Posterior vena cava (tissue), 2 donors: Measurements from ENCODE around the gene OSR1. TPM values are rescaled to one million over a fixed set of nuclear protein-coding genes. Genes with fewer than 3 reads are reported as not detected.

Experiments used
- DNase-seq: peaks from one replicate; pipeline ENCODE4 v3.0.0-alpha.2; 2020; ENCODE audit warnings: low spot score
- intact Hi-C, 2 donors: fragments of 100-400 bp; cut with DNase I; formaldehyde crosslinking; loops; one replicate each; pipeline versions ENCODE4 v1.14.1 to v1.14.2; 2022 to 2023
- total RNA-seq, 2 donors: library from RNA; stranded (reverse); fragmentation: NEBNext Ultra II Directional; extraction: Animal tissue kit (Norgen Biotek cat#: 25700); gene quantifications; one replicate each; pipeline ENCODE4 v1.2.1, GENCODE V29; 2021
- donor health status: DM: yes; HTN: yes; CAD: no.
- donor health status: DM: yes; HTN: yes; CAD: no.

The OSR1 gene
- total RNA-seq, 2 donors from 2014 or later, result 74.0 to 78.3 TPM

DNA sequence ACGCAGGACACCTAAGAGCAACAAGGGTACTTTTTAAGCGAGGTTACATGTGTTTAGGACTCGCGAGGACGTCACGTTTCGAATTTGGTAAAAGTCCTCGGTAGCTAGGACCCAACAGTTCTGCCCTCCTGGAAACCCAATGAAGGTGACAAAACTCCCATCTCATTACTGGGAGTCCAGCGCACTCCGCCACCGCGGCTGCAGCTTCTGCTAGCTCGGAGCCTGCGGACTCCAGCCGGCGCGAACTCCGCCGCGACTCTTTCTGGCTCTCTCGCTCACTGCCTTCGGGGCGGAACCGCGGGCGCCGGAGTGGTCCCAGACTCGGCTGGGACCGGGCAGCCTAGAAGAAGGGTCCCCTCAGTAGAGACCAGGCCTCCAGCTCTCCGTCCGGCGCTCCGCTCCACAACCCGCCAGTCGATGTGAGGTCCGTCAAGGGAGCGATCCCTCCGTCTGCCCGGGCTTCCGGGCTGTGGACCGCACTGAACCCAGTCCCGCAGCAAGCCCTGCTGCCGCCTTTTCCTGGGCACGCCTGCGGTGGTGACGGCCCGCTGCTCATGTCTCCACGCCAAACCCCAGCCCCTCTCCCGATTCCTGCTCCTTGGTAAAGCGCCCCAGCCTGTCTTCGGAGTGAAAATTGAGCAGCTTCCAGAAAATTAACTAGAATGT is 3.0 kb upstream of the OSR1 start:
- DNase-seq, result peak; percentile 88
- intact Hi-C loops, result loop anchor here (2.0 to 10.0 kb wide), 2 partner anchors 503 to 609 kb away; no protein-coding TSS in a partner anchor

GRCh38 chr2:19360966-19361321 is 2.5 kb upstream of the OSR1 start:
- intact Hi-C loops, result loop anchor here (2.0 to 10.0 kb wide), 2 partner anchors 504 to 608 kb away; no protein-coding TSS in a partner anchor
- no peak for DNase-seq

GRCh38 chr2:19360266-19360965 is 2.0 kb upstream of the OSR1 start:
- no peak for DNase-seq
- intact Hi-C loops, result loop anchor here (2.0 to 10.0 kb wide), 2 partner anchors 504 to 608 kb away; no protein-coding TSS in a partner anchor

GRCh38 chr2:19359456-19359855 is 1.0 kb upstream of the OSR1 start:
- DNase-seq, result no peak
- intact Hi-C loops, result loop anchor here in 1 of 2 donors (5.0 to 10.0 kb wide), 3 partner anchors 375 to 972 kb away; no protein-coding TSS in a partner anchor

DNA sequence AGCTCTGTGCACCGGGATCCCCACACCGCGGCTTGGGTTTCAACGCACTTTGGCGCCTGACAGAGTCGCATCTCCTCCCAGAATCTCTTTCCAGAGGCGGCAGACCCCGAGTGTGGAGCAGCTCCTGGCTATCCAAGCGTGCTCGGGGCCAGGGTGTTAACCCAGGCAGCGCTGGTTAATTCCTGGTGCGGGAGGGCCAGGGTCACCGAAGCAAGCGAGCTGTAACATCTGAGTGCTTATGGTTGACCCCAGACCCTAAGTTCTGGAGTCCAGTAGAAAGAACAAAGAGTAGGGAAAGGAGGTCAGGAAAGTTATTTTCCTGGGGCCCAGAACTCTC is 566 bp upstream of the OSR1 start:
- intact Hi-C loops, result loop anchor here in 1 of 2 donors (5.0 to 10.0 kb wide), 3 partner anchors 374 to 972 kb away; no protein-coding TSS in a partner anchor
- DNase-seq, result no peak

- DNase-seq, result no peak
- intact Hi-C loops, result loop anchor here in 1 of 2 donors (5.0 to 10.0 kb wide), 3 partner anchors 373 to 970 kb away; no protein-coding TSS in a partner anchor
Measured at GRCh38 chr2:19357402-19358241, 801 bp downstream of the OSR1 start.

DNA sequence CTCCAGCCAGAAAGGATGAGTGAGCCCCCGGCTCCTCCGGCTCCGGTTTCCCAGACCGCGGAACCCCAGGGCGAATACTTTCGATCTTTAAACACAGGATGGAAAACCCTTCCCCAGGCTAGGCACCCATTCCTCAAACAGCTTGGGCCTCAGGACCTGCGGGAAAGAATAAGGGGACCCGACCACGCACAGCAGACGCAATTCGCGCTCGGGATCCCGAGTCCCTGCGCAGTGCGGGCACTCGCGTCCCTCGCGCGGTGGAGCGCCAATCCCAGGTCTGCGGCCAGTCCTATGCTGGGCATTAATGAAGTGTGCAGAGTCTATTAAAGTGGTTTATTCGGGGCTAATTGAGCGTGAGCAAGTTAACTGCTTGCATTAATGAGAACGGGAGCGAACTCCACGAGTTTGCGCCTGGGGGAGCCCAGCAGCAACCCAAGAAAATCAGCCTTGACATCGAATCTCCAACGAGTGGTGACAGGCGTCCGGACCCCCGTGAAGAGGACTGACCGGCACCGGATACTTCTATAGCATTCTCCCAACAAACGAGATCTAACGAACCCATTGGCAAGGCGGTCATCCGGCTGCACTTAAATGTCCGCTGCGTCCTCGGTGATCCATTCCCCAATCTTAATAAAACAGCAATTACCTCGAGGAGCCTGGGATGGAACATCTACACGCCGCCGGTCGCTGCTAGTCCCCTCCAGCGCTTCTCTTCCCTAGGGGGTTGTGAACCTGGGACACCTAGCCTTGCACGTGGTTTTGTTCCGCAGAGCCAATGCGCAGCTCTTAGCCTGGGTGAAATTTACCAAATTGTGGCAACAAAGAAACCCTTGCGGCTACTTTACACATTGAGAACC is 1.6 kb downstream of the OSR1 start:
- DNase-seq, result no peak
- intact Hi-C loops, result loop anchor here in 1 of 2 donors (5.0 to 10.0 kb wide), 3 partner anchors 372 to 969 kb away; no protein-coding TSS in a partner anchor

DNA sequence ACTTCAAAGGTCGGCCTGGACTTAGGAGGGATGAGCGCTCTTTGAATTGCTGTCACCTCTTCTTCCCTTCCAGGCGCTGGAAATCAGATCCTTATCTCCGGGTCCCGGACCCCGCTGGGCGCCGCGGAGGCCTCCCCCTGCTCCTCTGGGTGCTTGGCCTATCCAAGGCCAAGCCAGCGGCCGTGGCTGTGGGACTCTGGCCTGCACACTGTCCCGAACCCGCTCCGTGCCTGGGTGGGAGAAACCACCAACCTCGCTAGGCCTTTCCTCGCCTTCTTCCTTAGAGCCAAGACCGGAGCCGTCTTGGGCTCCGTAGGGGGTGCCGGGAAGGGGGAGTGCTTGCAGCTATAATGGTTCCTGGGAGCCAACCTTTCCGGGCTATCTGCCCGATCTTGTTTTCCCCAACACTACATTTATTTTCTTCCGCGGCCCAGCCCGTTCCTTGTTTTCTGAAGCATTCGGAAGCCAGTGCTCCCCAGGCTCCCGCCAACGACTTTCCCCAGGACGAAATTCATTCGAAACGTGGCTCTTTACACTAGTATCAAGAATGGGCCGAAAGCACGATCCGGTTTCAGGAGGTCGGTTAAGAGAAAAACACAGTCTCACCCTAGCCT is 2.4 kb downstream of the OSR1 start:
- intact Hi-C loops, result loop anchor here in 1 of 2 donors (5.0 to 10.0 kb wide), 3 partner anchors 371 to 969 kb away; no protein-coding TSS in a partner anchor
- no peak for DNase-seq

GRCh38 chr2:19355416-19355821 is 3.0 kb downstream of the OSR1 start:
- intact Hi-C loops, result loop anchor here in 1 of 2 donors (5.0 to 10.0 kb wide), 3 partner anchors 371 to 968 kb away; no protein-coding TSS in a partner anchor
- no peak for DNase-seq

DNA sequence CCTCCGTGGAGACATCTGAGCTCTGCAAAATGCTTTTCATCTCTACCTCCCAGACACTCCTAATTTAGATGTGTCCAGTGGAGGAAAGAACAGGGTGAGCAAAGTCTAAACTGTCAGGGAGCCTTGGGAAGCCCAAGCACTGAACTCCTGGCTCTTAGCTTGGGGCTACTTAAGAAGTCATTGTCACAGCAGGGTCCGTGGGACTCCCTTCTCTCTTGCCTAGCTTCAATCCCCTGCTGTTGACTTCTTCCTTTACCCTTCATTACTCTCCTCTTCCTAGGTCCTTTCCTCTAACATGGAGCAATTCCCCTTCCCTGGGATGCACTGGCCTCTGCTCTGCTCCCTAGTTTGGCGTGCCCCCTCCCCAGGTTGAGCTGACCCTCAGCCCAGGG is 3.4 kb downstream of the OSR1 start:
- intact Hi-C loops, result loop anchor here in 1 of 2 donors (5.0 to 10.0 kb wide), 3 partner anchors 370 to 968 kb away; no protein-coding TSS in a partner anchor
- DNase-seq, result no peak

- DNase-seq, result no peak
- intact Hi-C loops, result loop anchor here in 1 of 2 donors (5.0 to 10.0 kb wide), 2 partner anchors 369 to 836 kb away; no protein-coding TSS in a partner anchor
Measured at GRCh38 chr2:19353721-19354050, 4.7 kb downstream of the OSR1 start.

DNA sequence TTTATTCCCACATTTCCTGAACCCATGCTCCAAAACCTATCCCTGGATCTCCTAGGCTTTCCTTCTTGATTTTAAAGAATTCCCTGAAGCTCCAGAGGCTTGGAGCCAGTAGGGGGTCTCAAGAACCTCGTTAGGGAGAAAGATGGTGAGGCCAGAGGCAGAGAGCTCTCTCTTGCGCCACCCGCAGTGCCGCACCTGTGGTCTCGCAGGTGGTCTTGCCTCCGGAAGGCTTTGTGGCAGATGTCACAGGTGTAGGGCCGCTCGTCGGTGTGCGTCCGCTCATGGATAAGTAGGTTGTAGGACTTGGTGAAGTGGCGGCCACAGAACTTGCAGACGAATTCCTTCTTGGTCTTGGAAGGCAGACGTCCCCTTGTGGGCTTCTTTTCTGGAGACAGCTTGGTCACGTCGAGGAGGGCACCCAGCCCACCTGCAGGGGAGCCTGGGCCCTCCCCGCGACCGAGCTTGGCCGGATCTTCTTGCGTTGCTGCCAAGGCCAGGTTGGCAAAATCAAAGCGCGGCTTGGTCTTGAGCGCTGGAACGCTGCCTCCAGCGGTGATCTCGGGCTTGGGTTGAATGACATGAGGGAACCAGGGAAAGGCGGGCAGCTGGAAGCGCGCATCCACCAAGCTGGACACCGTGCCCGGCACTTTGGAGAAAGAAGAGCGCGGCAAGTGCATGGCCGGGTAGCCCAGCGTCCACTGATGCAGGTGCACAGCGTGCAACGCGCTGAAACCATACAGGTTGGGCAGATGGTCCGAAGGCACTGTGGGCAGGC is 5.3 kb downstream of the OSR1 start:
- intact Hi-C loops, result loop anchor here in 1 of 2 donors (5.0 to 10.0 kb wide), 2 partner anchors 368 to 836 kb away; no protein-coding TSS in a partner anchor
- no peak for DNase-seq

- intact Hi-C loops, result loop anchor here in 1 of 2 donors (5.0 to 10.0 kb wide), 2 partner anchors 367 to 835 kb away; no protein-coding TSS in a partner anchor
- DNase-seq, result no peak
Measured at GRCh38 chr2:19351899-19352697, 6.3 kb downstream of the OSR1 start.

DNA sequence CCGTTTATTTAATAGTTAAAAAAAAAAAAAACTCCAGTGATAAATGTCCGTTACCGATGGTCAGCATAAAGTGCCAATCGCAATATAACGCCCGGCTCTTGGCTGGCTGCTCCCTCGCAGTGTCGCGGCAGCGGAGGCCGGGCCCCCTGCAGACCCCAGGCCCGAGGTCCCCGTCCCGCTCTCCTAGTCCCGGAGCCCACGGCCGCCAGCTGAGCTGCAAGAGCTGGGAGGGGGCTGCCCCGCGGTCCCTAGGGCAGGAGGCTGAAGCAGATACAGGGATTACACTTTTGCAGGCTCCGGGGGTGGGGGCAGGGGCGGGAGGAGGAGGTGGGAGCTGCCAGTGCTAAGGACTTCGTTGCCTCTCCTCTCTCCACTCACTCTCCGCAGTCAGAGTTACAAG is 6.9 kb downstream of the OSR1 start:
- DNase-seq, result no peak
- intact Hi-C loops, result loop anchor here in 1 of 2 donors (5.0 to 10.0 kb wide), 2 partner anchors 367 to 834 kb away; no protein-coding TSS in a partner anchor

- DNase-seq, result no peak
Measured at GRCh38 chr2:19350678-19351401, 7.6 kb downstream of the OSR1 start.

More at GRCh38 chr2:19350678-19351401, 7.6 kb downstream of the OSR1 start:
- intact Hi-C loops, result loop anchor here in 1 of 2 donors (5.0 to 10.0 kb wide), 2 partner anchors 366 to 834 kb away; no protein-coding TSS in a partner anchor
